HG02973 (cell line): Measurements from ENCODE around the gene SMG6.
A peak's percentile ranks its signal among the peaks of the same experiment; 100 is the strongest.
"Not testable (repeated sequence)": the region's sequence is repeated elsewhere in the genome, so short reads cannot be mapped to it uniquely, and the experiment has no call there.

Source experiments
- ATAC-seq: cut with Tn5 transposase; IDR thresholded peaks from one replicate; pipeline ENCODE4 v1.9.1; 2021; ENCODE audit warnings: moderate library complexity; ENCODE audit not compliant: unreplicated experiment

The SMG6 gene

GRCh38 chr17:2303204-2304188, at the start of gene SMG6, which contains the start of gene SRR:
TSS of gene SMG6 (minus strand) at chr17:2303785. CDS start at chr17:2303720, 65 bp downstream.
TSS of gene SRR (plus strand) at chr17:2303950. CDS start at chr17:2315561, 11,611 bp downstream.
- peak; percentile 76 for ATAC-seq

DNA sequence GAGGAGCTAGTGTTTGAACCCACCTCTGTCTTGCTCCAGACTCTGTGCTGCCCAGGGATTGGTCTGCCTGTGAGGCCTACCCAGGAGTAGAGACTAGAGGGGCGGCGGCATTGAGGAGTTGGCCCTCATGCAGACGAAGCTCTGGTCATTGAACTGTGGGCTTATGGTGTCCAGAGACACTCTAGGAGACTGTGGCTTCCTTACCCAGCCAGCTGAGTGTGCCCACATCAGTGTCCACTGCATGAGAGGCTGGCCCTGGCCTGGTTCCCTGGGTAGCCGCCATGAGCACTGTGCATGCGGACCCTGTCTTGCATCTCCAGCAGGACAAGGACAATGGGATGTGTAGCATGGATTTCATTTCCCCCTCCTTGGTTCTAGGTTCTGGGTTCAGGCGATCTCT, 47.7 kb upstream of the SMG6 start:
- ATAC-seq: no peak

DNA sequence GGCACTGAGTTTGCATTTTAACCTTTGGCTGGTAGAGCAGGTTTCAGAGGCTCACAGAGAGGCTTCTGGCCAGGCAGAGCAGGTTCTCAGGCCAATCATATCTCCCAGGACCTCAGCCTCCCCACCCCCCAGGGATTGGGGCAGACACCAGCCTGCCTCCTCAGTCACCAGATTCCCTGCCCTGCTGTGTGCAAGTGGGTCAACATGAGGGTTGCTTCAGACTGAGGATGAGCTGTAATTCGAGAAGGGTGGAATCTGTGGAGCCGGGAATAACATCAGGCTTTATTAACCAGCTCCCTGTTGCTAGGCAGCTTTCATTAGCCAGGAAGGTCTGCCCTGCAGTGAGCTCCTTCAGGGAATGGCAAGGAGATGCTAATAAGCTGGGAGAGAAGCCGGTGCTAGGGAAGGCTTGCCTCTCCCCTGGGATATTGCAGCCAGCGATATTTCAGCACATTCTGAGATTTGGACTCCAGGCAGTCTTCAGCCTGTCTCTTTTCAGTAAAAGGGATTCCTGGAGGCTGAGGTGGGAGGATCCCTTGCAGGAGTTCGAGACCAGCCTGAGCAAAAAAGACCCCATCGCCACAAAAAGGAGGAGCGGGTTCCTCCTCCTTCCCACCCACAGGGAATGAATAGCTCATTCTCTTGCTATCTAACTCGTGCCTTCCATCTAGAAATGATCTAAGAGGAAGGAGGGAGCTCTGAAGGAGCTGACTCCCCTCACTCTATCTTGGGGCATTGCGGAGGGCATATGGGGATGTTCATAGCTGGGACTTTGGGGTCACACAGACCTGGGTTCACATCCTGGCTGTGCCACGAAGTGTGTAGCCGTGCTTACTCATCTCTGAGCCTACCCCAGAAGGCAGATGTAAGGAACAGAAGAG, 44.5 kb upstream of the SMG6 start:
- ATAC-seq: no peak

DNA sequence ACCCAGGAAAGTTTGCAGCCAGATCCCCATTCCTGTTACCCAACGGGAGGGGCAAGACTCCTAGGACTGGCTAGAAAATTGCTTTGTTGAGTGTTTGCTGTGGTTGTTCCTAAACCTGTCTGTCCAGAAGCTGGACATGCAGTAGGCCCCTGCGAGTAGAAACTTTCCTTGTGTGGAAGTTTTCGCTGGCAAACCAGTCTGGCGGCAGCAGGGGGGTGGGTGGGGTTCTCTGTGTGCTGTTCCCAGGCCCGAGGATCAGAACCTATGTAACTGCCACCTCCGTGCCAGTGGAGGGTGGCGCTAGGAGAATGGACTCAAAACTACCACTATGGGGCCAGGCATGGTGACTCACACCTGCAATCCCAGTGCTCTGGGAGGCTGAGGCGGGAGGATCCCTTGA, 42.9 kb upstream of the SMG6 start:
- no peak for ATAC-seq

DNA sequence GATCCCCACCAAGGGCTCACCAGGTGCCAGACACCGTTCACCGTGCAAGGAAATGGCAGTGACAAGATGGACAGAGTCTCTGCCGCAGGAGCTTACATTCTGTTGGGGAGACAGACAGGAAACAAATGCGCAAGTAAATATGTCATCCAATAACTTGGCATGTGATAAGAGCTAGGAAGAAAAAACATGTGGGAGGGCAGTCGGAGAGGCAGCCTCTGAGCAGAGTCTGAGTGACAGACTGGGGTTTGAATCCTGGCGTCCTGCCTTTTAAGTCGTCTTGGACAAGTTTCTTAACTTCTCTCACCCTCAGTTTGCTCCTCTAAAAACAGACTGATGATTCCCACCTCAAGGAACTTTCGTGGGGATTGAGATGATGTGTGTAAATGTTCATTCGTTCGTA, 40.9 kb upstream of the SMG6 start:
- no peak for ATAC-seq

- ATAC-seq: no peak
These were observed 39.8 kb upstream of the SMG6 start for GRCh38 chr17:2343421-2343820.

DNA sequence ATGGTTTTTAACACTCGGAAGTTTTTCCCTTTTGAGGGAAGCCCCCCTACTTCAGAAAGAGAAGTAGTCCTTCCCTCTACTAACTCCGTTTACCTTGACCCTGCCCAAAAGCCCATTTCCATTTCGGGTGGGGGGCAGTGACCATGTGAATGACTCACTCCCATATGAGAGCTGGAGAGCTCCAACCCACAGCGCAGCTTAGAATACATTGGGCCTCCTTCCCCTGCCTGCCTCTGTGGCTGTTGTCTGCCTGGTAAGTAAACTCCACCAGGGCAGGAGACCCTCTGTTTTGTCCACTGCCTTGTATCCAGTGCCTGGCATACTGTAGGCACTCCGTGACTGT, 34.7 kb upstream of the SMG6 start:
- no peak for ATAC-seq

DNA sequence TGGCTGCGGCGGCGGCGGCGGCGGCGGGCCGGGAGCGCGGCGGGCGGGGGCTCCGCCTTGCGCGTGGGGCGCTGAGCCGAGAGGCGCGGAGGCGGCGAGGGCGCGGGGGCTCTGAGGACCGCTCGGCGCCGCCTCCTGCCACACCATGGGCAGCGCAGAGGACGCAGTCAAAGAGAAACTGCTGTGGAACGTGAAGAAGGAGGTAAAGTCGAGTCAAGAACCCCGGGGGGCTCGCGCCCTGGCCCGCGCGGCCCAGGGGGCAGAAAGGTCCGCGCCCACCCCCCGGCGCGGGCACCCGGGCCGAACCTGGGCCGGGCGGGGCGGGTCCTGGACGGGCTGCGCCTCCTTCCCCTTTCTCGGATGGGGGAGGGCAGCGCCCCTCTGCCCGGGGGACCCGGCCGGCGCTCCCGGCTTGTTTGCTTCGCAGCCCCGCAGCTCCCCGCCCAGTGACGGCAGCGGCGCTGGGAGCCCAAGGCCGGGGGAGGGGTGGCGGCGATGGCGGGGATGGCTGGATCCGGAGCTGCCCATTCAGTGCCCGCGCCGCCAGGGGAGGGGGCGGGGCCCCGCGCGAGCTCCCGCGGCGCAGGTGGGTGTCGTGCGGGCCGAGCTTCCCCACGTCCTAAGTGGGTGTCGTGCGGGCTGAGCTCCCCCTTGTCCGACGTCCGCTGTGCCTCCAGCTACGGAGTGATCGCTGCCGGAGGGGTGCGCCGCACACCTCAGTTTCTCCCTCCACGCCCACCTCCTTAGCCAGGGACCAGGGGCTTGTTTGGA, 34.1 kb upstream of the SMG6 start:
- ATAC-seq: no peak

GRCh38 chr17:2336852-2337543, 33.4 kb upstream of the SMG6 start, which contains the start of gene SGSM2:
TSS of gene SGSM2 (plus strand) at chr17:2337501. CDS start at chr17:2337689, 188 bp downstream.
- ATAC-seq: no peak

- ATAC-seq: peak; percentile 74
These were observed 32.7 kb upstream of the SMG6 start, which contains the start of gene TSR1 for GRCh38 chr17:2336215-2336851. TSS of gene TSR1 (minus strand) at chr17:2336457. CDS start at chr17:2336427, 30 bp downstream.

GRCh38 chr17:2335726-2336214, 32.2 kb upstream of the SMG6 start:
- ATAC-seq: no peak

- no peak for ATAC-seq
These were observed 27.7 kb upstream of the SMG6 start for GRCh38 chr17:2331303-2331702.

- ATAC-seq: no peak
These were observed 20.2 kb upstream of the SMG6 start for GRCh38 chr17:2323629-2324314.

- ATAC-seq: no peak
These were observed 17.8 kb upstream of the SMG6 start for GRCh38 chr17:2321399-2321798.

DNA sequence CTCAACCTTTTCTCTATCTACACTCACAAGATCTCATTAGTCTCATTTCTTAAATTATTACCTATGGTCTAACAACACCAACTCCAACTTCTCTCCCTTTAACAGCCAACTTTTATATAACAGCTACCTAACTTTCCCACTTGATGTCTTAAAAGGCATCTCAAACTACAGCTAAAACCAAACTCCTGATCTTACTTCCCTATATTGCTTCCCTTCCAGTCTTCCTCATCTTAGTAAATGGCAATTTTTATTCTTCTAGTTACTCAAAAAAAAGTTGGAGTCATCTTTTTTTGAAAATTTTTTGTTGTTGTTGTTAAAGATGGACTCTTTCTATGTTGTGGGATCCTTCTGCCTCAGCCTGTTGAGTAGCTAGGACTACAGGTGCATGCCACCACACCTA, 15.5 kb upstream of the SMG6 start:
- no peak for ATAC-seq

DNA sequence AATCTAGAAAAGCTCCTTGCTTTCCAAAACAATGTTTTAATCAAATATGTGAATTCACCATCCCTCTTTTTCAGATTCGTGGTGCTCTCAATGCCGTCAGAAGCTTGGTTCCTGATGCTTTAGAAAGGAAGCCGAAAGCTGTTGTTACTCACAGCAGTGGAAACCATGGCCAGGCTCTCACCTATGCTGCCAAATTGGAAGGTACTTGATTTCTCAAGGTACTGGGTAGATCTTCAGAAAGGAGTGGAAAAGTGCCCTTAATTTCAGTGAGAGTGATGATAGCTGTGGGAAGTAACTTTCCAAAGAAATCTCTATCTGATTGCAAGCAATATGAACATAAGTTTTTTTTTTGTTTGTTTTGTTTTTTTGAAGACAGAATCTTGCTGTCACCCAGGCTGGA, 14.2 kb upstream of the SMG6 start:
- ATAC-seq: no peak

- ATAC-seq: not testable (repeated sequence)
These were observed 13.3 kb upstream of the SMG6 start for GRCh38 chr17:2316916-2317205.

GRCh38 chr17:2312736-2313135, 9.2 kb upstream of the SMG6 start:
- no peak for ATAC-seq
